GM21576 (cell line): ENCODE results near the gene ITFG2.
"Not testable (repeated sequence)": the region's sequence is repeated elsewhere in the genome, so short reads cannot be mapped to it uniquely, and the experiment has no call there.

ENCODE experiments used
- ATAC-seq: cut with Tn5 transposase; IDR thresholded peaks from one replicate; pipeline ENCODE4 v1.9.1; 2021; ENCODE audit warnings: mild to moderate bottlenecking, moderate library complexity; ENCODE audit not compliant: unreplicated experiment

The ITFG2 gene

DNA sequence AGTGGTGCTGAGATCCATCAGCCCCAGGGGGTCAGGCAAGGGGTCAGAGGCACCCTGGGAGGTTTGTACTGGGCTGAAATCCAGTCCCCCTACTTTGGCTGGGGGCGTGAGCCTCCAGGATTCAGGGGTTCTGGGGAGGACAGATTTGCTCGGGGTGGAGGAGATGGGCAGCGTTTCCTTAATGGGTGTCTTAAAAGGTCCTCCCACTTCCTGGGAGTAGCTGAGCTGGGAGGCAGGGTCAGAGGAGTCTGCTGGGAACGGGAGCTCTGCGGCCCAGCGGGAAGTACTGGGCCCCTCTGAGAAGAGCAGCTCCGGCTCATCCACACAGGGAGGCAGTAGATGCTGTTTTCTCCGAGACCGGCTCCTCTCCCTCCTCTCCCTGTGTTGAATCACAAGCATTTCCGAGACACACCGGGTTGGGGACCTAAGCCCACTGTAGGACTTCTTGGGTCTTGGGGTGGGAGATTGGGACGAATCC is 46.5 kb downstream of the ITFG2 start:
- no peak for ATAC-seq

- no peak for ATAC-seq
These were observed 47.7 kb downstream of the ITFG2 start for GRCh38 chr12:2860170-2860569.

- no peak for ATAC-seq
These were observed 50.4 kb downstream of the ITFG2 start for GRCh38 chr12:2862876-2863275.

GRCh38 chr12:2863402-2863801 is 50.9 kb downstream of the ITFG2 start:
- ATAC-seq: not testable (repeated sequence)

GRCh38 chr12:2864198-2864597 is 51.7 kb downstream of the ITFG2 start:
- no peak for ATAC-seq

- not testable (repeated sequence) for ATAC-seq
These were observed 56.6 kb downstream of the ITFG2 start for GRCh38 chr12:2868986-2869632.
